CD8-positive, alpha-beta memory T cell (primary cell): Measurements from ENCODE around the gene MARK3. TPM values are rescaled to one million over a fixed set of nuclear protein-coding genes. Genes with fewer than 3 reads are reported as not detected.

Experiments used
- CTCF ChIA-PET: fragments of 350-600 bp; sonication (Branson Sonifier 250); formaldehyde crosslinking; loops from one replicate; lab custom pipeline; 2021; ENCODE audit warnings: antibody characterized with exemption; lab: Charles Lee
- POLR2A ChIA-PET: fragments of 350-600 bp; sonication (Branson Sonifier 250); formaldehyde crosslinking; loops from one replicate; lab custom pipeline; 2021; ENCODE audit warnings: antibody characterized with exemption; lab: Charles Lee
- DNase-seq, 5 donors: peaks; one replicate each; pipeline versions ENCODE4 v3.0.0 to v3.0.0-alpha.2; 2020 to 2022; ENCODE audit warnings: mixed read lengths in 1 of 5
- H3K27ac ChIP-seq: one replicate; pipeline ENCODE4 v1.7.0; 2013; ENCODE audit warnings: low read depth, mild to moderate bottlenecking, low read length, moderate library complexity
- H3K27me3 ChIP-seq: 2 replicates; pipeline ENCODE4 v1.7.0; 2013; ENCODE audit warnings: low read length, mild to moderate bottlenecking; ENCODE audit not compliant: insufficient read depth, poor library complexity, severe bottlenecking
- H3K36me3 ChIP-seq: 2 replicates; pipeline ENCODE4 v1.7.0; 2013; ENCODE audit warnings: mild to moderate bottlenecking, low read length, moderate library complexity; ENCODE audit not compliant: insufficient read depth
- H3K4me1 ChIP-seq: 2 replicates; pipeline ENCODE4 v1.7.0; 2013; ENCODE audit warnings: mild to moderate bottlenecking, low read length, moderate library complexity; ENCODE audit not compliant: insufficient read depth
- H3K4me3 ChIP-seq: 2 replicates; pipeline ENCODE4 v1.7.0; 2013; ENCODE audit warnings: mild to moderate bottlenecking, low read length
- H3K9me3 ChIP-seq: 2 replicates; pipeline ENCODE4 v1.7.0; 2013; ENCODE audit warnings: mild to moderate bottlenecking, low read length
- H3K27ac Mint-ChIP-seq, 8 donors: one replicate each; pipeline ENCODE4 v1.8.0; 2020 to 2021; ENCODE audit warnings: mixed read lengths in 8 of 8, mild to moderate bottlenecking in 6 of 8, inconsistent platforms in 3 of 8, moderate library complexity in 3 of 8
- H3K27me3 Mint-ChIP-seq, 2 donors: one replicate each; pipeline ENCODE4 v1.8.0; 2020 to 2021; ENCODE audit warnings: mixed read lengths in 2 of 2, mild to moderate bottlenecking in 1 of 2, moderate library complexity in 1 of 2
- H3K36me3 Mint-ChIP-seq, 3 donors: one replicate each; pipeline ENCODE4 v1.8.0; 2020 to 2021; ENCODE audit warnings: mixed read lengths in 3 of 3, inconsistent platforms in 1 of 3, mild to moderate bottlenecking in 1 of 3
- H3K4me1 Mint-ChIP-seq, 3 donors: one replicate each; pipeline ENCODE4 v1.8.0; 2020 to 2021; ENCODE audit warnings: mixed read lengths in 3 of 3, inconsistent platforms in 1 of 3, mild to moderate bottlenecking in 1 of 3
- H3K4me3 Mint-ChIP-seq, 7 donors: one replicate each; pipeline ENCODE4 v1.8.0; 2020 to 2021; ENCODE audit warnings: mixed read lengths in 7 of 7, mild to moderate bottlenecking in 6 of 7, moderate library complexity in 4 of 7, inconsistent platforms in 2 of 7
- H3K9me3 Mint-ChIP-seq, 5 donors: one replicate each; pipeline ENCODE4 v1.8.0; 2020 to 2022; ENCODE audit warnings: mixed read lengths in 5 of 5, mild to moderate bottlenecking in 3 of 5, moderate library complexity in 2 of 5, inconsistent platforms in 1 of 5
- polyA plus RNA-seq: library from polyadenylated mRNA; unstranded; fragments of 300-500 nt; fragmentation: Illumina TruSeq; gene quantifications from one replicate; pipeline ENCODE4 v1.2.3, GENCODE V29; 2021
- total RNA-seq, 2 experiments: library from RNA; stranded (reverse); gene quantifications; one replicate each; pipeline ENCODE4 v1.2.3, GENCODE V29; 2021

MARK3 gene
- total and polyA plus RNA-seq, 3 experiments from 2014 or later, result 45.7 to 92.7 (median 91.9) TPM

DNA sequence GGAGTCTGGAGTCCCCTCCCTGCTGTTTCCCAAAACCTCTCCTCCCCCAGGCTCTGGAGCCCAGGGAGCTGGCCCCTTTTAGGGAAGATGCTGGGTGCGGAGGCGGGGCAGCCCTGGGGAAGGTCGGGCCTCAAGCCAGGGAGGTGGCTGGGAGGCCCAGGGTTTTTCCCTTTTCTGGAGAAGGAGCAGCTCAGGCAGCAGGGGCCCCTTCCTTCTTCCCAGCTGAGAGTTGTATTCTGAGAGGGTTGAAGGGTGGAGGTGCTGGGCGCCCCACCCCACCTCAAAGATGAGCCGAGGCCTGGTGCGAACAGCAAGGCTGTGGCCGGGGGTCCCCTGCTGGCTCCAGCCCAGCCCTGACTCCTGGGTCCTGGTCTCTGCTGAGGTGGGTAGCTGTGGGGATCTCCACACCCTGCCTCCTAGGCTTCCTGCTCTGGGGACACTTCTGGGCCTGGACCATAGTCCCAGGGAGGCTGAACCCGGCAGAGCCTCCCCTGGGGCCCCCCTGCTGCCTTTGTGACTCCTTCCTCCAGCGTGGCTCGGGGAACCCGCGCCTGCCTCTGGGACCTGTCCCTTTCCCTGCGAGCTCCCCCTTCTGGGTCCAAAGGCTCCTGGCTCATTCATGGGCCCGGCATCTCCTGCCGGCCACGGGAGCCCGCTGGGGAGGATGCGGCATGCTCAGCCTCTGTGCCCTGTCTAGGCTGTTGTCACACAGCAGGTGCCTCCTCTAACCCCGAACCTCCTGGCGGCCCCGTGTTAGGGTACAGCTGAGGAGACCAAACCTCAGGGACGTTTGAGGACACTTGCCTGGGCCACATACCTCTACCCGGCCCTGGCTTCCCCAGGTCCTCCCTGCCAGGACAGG lies 148.2 kb downstream of the MARK3 start:
- Histone ChIP-seq H3K4me3 (no peak overlapping the region), H3K9me3 (no peaks in the 10 kb centered on the region), H3K27ac (no peak overlapping the region), H3K4me1 (peaks cover 28% of the 10 kb centered on the region), H3K27me3 (no peaks in the 10 kb centered on the region), H3K36me3 (no peaks in the 10 kb centered on the region)
- Mint-ChIP-seq H3K27ac (no peak overlapping the region), H3K9me3 (no peaks in the 10 kb centered on the region), H3K27me3 (peaks cover 0 to 2% of the 10 kb centered on the region in 2 donors), H3K4me3 (no peak overlapping the region), H3K4me1 (peaks cover 13 to 34% (median 20%) of the 10 kb centered on the region in 3 donors), H3K36me3 (peaks cover 0 to 20% (median 0%) of the 10 kb centered on the region in 3 donors)
- POLR2A ChIA-PET, result interaction anchor here (1.5 kb wide), 1 partner anchor 28 kb away, joined by 3 read pairs; no protein-coding TSS in a partner anchor
- no peak for DNase-seq
- CTCF ChIA-PET, result interaction anchor here (1.0 kb wide), 1 partner anchor 12 kb away, joined by 4 read pairs; no protein-coding TSS in a partner anchor

DNA sequence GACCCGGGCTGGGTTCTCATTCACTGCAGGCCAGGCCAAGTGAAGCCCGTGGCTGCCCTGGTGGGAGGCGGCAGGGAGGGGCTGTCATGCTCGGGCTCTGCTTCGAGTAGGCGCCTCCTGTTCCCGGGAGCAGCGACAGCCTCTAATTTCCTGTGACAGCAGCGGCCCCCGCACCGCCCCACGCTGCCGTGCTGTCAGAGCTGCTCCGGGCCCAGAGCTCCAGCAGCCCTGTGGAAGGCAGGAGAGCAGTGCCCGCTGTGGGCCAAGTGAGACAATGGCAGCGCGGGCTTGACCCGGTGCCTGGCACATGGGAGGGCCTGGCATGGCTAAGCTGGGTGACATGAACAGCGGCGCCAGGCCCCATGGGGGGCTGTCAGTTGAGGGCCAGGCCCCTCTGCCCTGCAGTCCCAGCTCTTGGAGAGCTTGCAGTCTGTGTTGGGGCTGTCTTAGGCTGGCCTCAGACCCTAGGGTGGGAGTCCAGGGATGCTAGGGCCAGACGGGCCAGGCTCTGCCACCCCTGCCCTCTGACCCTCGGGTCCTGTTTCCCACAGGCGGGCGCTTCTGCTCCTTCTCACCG lies 148.9 kb downstream of the MARK3 start:
- peaks cover 0 to 2% of the 10 kb centered on the region in 2 donors for H3K27me3 Mint-ChIP-seq
- DNase-seq, result no peak
- H3K4me1 Mint-ChIP-seq, result peaks cover 13 to 28% (median 18%) of the 10 kb centered on the region in 3 donors
- POLR2A ChIA-PET, result no interaction called here
- Histone ChIP-seq H3K27ac (no peak overlapping the region), H3K9me3 (no peaks in the 10 kb centered on the region), H3K4me3 (no peak overlapping the region), H3K27me3 (no peaks in the 10 kb centered on the region), H3K36me3 (no peaks in the 10 kb centered on the region), H3K4me1 (peaks cover 25% of the 10 kb centered on the region)
- H3K27ac Mint-ChIP-seq, result no peak overlapping the region
- no peak overlapping the region for H3K4me3 Mint-ChIP-seq
- no peaks in the 10 kb centered on the region for H3K9me3 Mint-ChIP-seq
- peaks cover 0 to 19% (median 0%) of the 10 kb centered on the region in 3 donors for H3K36me3 Mint-ChIP-seq
- CTCF ChIA-PET, result interaction anchor here (1.0 kb wide), 1 partner anchor 11 kb away, joined by 4 read pairs; no protein-coding TSS in a partner anchor

DNA sequence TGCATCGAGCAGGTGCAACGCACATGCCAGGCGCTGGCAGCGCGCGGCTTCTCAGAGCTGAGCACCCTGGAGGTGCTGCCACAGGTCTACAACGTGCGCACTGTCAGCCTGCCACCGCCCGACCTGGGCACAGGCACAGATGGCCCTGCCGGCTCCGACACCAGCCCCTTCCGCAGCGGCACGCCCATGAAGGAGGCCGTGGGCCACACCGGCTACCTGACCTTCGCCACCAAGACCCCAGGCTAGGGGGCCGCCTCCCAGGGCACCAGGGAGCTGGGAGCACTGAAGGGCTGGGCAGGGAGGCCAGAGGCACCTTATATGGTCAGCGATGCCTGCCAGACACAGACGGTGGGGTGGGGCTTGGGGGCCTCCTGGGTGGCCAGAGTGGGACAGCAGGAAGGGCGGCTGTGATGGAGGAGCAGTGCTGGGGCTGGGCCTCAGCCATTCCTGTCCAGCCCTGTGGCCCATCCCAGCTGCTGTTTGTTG lies 149.4 kb downstream of the MARK3 start:
- Histone ChIP-seq H3K9me3 (no peaks in the 10 kb centered on the region), H3K36me3 (no peaks in the 10 kb centered on the region), H3K4me3 (no peak overlapping the region), H3K27me3 (no peaks in the 10 kb centered on the region), H3K27ac (no peak overlapping the region), H3K4me1 (peaks cover 20% of the 10 kb centered on the region)
- no peak overlapping the region for H3K4me3 Mint-ChIP-seq
- DNase-seq, result no peak
- ChIA-PET CTCF (interaction anchor here (1.0 kb wide), 1 partner anchor 11 kb away, joined by 4 read pairs; no protein-coding TSS in a partner anchor), POLR2A (no interaction called here)
- peaks cover 0 to 16% (median 0%) of the 10 kb centered on the region in 3 donors for H3K36me3 Mint-ChIP-seq
- H3K27me3 Mint-ChIP-seq, result peaks cover 0 to 2% of the 10 kb centered on the region in 2 donors
- peaks cover 10 to 24% (median 15%) of the 10 kb centered on the region in 3 donors for H3K4me1 Mint-ChIP-seq
- H3K9me3 Mint-ChIP-seq, result no peaks in the 10 kb centered on the region
- H3K27ac Mint-ChIP-seq, result no peak overlapping the region

DNA sequence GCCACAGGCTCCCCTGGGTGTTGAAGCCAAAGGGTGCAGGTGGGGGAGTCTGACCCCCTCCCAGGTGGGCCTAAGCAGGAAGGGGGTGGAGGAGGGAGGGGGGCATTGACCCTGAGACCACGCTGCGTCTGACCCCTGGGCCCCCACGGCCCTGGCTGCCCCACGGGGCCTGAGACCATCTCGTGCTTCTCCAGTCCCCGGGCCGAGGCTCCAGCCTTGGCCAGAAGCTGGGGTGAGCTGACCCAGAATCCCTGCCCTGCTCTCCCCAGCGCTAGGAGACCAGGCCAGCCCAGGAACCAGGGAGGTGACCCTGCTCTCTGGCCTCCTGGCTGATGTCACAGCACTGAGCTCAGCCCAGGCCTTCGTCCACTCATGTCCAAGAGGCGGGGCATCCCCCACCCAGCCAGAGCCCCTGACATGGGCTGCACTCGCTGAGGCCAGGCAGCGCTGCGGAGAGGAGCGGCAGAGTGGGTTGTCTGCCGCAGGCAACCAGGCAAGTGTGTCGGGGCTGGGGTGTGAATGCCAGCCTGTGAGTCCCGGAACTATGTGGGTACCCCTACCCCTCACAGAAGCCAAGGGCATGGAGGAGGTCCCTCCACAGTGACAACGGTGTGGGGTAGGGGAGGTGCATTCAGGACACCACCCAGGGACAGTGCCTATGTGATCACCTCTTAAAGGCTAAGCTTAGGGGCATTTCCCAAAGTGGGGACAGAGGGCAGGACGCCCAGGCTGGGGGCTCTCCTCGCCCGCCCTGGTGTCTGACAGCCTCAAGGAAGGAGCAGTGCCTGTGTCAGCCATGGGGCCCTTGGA lies 150.1 kb downstream of the MARK3 start:
- Mint-ChIP-seq H3K4me3 (no peak overlapping the region), H3K27ac (no peak overlapping the region), H3K4me1 (peaks cover 3 to 17% (median 8%) of the 10 kb centered on the region in 3 donors), H3K27me3 (peaks cover 0 to 2% of the 10 kb centered on the region in 2 donors), H3K36me3 (peaks cover 0 to 14% (median 0%) of the 10 kb centered on the region in 3 donors), H3K9me3 (no peaks in the 10 kb centered on the region)
- Histone ChIP-seq H3K27ac (no peak overlapping the region), H3K36me3 (no peaks in the 10 kb centered on the region), H3K27me3 (no peaks in the 10 kb centered on the region), H3K9me3 (no peaks in the 10 kb centered on the region), H3K4me3 (no peak overlapping the region), H3K4me1 (peaks cover 14% of the 10 kb centered on the region)
- DNase-seq, result no peak
- POLR2A ChIA-PET, result no interaction called here
- CTCF ChIA-PET, result no interaction called here

DNA sequence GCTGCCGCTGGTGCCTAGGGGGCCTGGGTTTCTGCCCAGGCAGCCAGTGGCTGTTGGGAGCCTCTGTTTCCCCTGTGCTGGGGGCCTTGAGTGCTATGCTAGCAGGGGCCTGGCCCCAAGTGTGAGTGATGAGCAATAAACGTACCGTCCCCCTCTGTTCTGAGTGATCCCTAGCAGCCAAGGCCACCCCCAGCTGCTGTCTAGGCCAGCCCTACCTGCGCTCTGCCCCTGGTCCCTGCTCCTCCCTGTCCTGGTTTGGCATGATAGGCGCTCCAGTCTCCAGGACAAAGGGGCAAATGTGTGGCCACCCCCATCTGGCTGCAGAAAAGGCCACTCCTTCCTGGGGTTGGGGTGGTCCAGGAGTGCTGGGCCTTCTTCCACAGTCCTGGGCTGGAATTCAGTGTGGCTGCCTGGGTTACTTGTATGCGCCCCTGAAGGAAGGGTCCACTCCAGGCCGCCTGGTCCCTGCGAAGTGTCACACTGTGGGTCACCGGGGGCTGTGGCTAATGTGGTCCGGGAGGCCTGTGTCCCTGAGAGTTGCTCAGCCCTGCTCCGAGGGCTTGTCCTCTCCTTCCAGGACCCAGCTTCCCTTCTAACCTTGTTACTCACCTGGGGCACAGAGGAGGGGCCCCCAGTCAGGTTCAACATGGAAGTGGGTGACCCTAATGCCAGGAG lies 150.8 kb downstream of the MARK3 start:
- POLR2A ChIA-PET, result no interaction called here
- peaks cover 0 to 10% (median 4%) of the 10 kb centered on the region in 3 donors for H3K4me1 Mint-ChIP-seq
- Histone ChIP-seq H3K27ac (no peak overlapping the region), H3K9me3 (no peaks in the 10 kb centered on the region), H3K4me1 (peaks cover 6% of the 10 kb centered on the region), H3K4me3 (no peak overlapping the region), H3K27me3 (no peaks in the 10 kb centered on the region), H3K36me3 (no peaks in the 10 kb centered on the region)
- no peak overlapping the region for H3K4me3 Mint-ChIP-seq
- H3K27ac Mint-ChIP-seq, result no peak overlapping the region
- peaks cover 0 to 2% of the 10 kb centered on the region in 2 donors for H3K27me3 Mint-ChIP-seq
- CTCF ChIA-PET, result interaction anchor here (1.6 kb wide), 1 partner anchor 11 kb away, joined by 5 read pairs; no protein-coding TSS in a partner anchor
- peaks cover 0 to 14% (median 0%) of the 10 kb centered on the region in 3 donors for H3K36me3 Mint-ChIP-seq
- DNase-seq, result no peak
- no peaks in the 10 kb centered on the region for H3K9me3 Mint-ChIP-seq

DNA sequence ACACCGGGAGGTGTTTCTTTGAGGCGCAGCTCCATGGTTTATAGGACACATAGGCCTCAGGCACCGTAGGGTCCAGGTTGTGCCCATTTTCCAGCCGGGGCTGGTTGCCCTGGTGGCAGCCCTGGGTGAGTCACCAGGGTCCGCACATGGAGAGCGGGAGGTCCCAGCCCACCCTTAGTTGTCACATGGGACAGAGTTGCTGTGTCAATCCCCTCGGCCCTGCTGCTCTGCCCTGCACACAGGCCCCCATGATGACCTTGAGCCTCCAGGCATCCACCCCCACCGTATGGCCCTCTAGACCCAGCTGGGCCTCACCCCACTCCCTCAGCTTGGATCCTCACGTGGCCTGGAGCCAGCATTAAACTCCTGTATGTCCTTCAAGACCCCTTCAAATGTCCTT lies 151.5 kb downstream of the MARK3 start:
- peak overlapping the region in 1 of 8 donors; percentile 3 for H3K27ac Mint-ChIP-seq
- POLR2A ChIA-PET, result no interaction called here
- no peak overlapping the region for H3K4me3 ChIP-seq
- peaks cover 0 to 14% (median 0%) of the 10 kb centered on the region in 3 donors for H3K36me3 Mint-ChIP-seq
- no peaks in the 10 kb centered on the region for H3K4me1 ChIP-seq
- no peak for DNase-seq
- H3K27me3 Mint-ChIP-seq, result peaks cover 0 to 2% of the 10 kb centered on the region in 2 donors
- H3K9me3 Mint-ChIP-seq, result no peaks in the 10 kb centered on the region
- no peaks in the 10 kb centered on the region for H3K9me3 ChIP-seq
- CTCF ChIA-PET, result interaction anchor here (1.6 kb wide), 1 partner anchor 10 kb away, joined by 5 read pairs; no protein-coding TSS in a partner anchor
- H3K27me3 ChIP-seq, result no peaks in the 10 kb centered on the region
- H3K4me1 Mint-ChIP-seq, result peaks cover 0 to 3% (median 0%) of the 10 kb centered on the region in 3 donors
- H3K36me3 ChIP-seq, result no peaks in the 10 kb centered on the region
- H3K27ac ChIP-seq, result no peak overlapping the region
- no peak overlapping the region for H3K4me3 Mint-ChIP-seq
